Epithelial cell of esophagus (primary cell): Measurements from ENCODE around the gene BMPR1A.
"Not testable (repeated sequence)": the region's sequence is repeated elsewhere in the genome, so short reads cannot be mapped to it uniquely, and the experiment has no call there.

Source experiments
- DNase-seq: peaks from one replicate; pipeline ENCODE4 v3.0.0; 2010; ENCODE audit warnings: low read depth
- H3K4me3 ChIP-seq: 2 replicates; pipeline ENCODE4 v1.5.1; 2011; ENCODE audit warnings: mild to moderate bottlenecking, low read length, control low read depth
- TF ChIP-seq, protein P1 (sequence below): IDR thresholded peaks from 2 replicates; pipeline ENCODE4 v1.5.1; 2011; ENCODE audit warnings: low read depth, mild to moderate bottlenecking, low read length, control low read depth, inconsistent platforms; ENCODE audit not compliant: insufficient read depth; ENCODE audit errors: missing control alignments

The BMPR1A gene

GRCh38 chr10:86918022-86918471 is 161.6 kb downstream of the BMPR1A start:
- peak; percentile 41 for DNase-seq
- TF ChIP-seq, protein P1, sequence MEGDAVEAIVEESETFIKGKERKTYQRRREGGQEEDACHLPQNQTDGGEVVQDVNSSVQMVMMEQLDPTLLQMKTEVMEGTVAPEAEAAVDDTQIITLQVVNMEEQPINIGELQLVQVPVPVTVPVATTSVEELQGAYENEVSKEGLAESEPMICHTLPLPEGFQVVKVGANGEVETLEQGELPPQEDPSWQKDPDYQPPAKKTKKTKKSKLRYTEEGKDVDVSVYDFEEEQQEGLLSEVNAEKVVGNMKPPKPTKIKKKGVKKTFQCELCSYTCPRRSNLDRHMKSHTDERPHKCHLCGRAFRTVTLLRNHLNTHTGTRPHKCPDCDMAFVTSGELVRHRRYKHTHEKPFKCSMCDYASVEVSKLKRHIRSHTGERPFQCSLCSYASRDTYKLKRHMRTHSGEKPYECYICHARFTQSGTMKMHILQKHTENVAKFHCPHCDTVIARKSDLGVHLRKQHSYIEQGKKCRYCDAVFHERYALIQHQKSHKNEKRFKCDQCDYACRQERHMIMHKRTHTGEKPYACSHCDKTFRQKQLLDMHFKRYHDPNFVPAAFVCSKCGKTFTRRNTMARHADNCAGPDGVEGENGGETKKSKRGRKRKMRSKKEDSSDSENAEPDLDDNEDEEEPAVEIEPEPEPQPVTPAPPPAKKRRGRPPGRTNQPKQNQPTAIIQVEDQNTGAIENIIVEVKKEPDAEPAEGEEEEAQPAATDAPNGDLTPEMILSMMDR, result no peak

GRCh38 chr10:86922553-86922961 is 166.1 kb downstream of the BMPR1A start:
- DNase-seq, result no peak

More at GRCh38 chr10:86918022-86918471, 161.6 kb downstream of the BMPR1A start:
- H3K4me3 ChIP-seq, result no peak overlapping the region

DNA sequence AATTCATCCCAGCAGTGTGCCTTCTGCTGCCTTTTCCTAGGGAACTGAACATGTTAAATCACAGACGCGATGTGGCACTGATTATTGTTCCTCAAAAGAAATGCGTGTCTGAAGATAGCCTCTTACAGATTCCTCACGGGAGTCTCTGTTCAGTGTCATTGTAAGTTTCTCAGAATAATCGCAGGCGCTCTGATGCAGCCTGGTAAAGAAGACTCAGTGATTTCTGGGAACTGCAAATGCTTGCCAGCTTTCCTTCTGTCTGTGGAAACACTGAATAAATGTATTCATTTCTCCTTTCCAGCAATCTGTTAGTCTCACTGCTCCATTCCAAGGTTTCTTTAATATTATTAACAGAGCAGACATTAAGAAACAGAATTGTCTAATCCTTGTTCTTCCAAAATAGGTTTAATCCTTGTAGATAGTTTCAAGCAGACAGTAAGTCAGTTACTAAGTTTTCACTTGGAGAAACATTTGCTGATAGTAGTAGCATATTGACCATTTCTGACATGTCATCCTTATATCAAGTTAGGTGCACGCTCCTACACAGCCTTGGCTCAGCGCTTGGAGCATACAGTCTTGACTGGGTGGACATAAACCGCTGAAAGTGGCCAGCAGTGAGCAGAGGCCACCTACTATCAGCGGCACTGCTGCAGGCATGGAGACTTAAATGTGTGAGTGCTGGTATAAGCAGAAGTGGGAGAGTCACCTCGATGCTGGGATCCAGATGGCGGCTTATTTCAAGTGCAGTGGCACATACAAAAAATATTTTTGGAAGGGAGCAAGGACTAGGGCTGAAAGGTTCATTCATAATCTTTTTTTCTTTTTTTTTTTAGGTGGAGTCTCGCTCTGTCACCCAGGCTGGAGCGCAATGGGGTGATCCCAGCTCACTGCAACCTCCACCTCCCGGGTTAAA is 173.3 kb downstream of the BMPR1A start:
- DNase-seq, result no peak
- no peak overlapping the region for H3K4me3 ChIP-seq
- TF ChIP-seq, protein P1, result no peak

More at GRCh38 chr10:86922553-86922961, 166.1 kb downstream of the BMPR1A start:
- TF ChIP-seq, protein P1, result no peak
- no peak overlapping the region for H3K4me3 ChIP-seq

- TF ChIP-seq, protein P1, result no peak
- peak; percentile 79 for DNase-seq
- H3K4me3 ChIP-seq, result no peak overlapping the region
Measured at GRCh38 chr10:86931872-86932271, 175.5 kb downstream of the BMPR1A start.

- no peak for DNase-seq
- H3K4me3 ChIP-seq, result no peak overlapping the region
- TF ChIP-seq, protein P1, result no peak
Measured at GRCh38 chr10:86932674-86933073, 176.3 kb downstream of the BMPR1A start.

DNA sequence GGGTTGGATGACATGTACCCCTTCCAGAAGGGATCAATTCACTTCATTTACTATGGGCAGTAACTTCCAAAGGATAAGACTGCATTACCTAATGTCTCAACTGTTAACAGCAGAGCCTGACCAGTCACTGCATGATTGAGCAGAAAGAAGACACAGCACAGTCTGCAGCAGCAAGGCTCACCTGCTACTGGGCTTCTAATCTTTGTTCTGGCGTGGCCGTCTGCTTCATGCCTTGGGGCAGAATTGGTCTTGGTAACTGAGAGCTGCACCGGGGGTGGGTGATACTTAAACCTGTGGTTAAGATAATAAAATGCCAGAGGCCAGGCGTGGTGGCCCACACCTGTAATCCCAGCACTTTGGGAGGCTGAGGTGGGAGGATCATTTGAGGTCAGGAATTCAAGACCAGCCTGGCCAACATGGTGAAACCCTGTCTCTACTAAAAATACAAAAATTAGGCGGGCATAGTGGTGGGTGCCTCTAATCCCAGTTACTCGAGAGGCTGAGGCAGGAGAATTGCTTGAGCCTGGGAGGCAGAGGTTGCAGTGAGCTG is 177.8 kb downstream of the BMPR1A start:
- not testable (repeated sequence) for H3K4me3 ChIP-seq, DNase-seq

DNA sequence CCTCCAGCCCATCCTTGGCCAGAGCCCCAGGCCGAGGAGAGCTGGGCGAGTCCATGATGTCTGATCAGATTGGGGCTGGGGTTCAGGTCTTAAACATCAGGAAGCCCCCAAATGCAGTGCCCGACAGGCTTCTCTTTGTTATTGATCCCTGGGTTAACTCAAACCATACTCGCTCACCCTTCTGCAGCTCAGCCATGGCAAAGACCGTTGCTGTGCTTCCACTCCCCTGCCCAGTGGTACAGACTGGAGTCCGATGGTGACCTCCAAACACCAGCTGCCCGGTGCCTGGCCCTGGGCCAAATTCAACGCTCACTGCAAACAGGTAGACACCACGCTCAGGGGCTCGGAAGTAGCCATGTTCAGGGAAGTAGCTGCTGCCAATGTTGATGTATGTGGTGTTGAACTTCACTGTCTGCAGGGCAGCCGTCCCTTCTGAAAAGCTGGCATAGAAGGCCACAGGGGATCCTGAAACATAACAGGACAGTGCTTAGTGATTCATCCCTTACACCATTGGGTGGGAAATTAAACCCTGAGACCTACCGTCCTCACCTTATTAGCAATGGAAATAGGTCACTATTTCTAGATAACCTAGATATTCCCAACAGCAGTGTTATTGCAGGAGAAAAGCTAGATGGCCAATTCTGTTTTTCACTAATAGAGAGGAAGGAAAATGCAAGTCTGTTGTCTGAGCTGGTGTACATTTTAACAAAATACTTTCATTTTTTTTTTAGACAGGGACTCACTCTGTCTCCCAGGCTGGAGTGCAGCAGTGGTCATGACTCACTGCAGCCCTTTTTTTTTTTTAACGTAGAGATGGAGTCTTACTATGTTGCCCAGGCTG is 180.5 kb downstream of the BMPR1A start:
- peak; percentile 28 for DNase-seq
- TF ChIP-seq, protein P1, result no peak
- H3K4me3 ChIP-seq, result no peak overlapping the region
